GM18520 (cell line): ENCODE results near the gene TRIM63.

Experiments
- ATAC-seq: cut with Tn5 transposase; IDR thresholded peaks from one replicate; pipeline ENCODE4 v1.9.1; 2021; ENCODE audit not compliant: unreplicated experiment

Gene TRIM63

GRCh38 chr1:26035203-26035958 lies 32.0 kb downstream of the TRIM63 start:
- no peak for ATAC-seq

GRCh38 chr1:26034504-26035202 lies 32.8 kb downstream of the TRIM63 start:
- ATAC-seq, result no peak

GRCh38 chr1:26032656-26033357 lies 34.6 kb downstream of the TRIM63 start:
- no peak for ATAC-seq

- no peak for ATAC-seq
These were observed 35.7 kb downstream of the TRIM63 start for GRCh38 chr1:26031611-26032220.

GRCh38 chr1:26031196-26031595 lies 36.2 kb downstream of the TRIM63 start:
- no peak for ATAC-seq

GRCh38 chr1:26029864-26030481 lies 37.5 kb downstream of the TRIM63 start:
- no peak for ATAC-seq

GRCh38 chr1:26029054-26029863 lies 38.2 kb downstream of the TRIM63 start:
- ATAC-seq, result no peak

- ATAC-seq, result no peak
These were observed 38.9 kb downstream of the TRIM63 start for GRCh38 chr1:26028490-26028980.

- ATAC-seq, result no peak
These were observed 39.5 kb downstream of the TRIM63 start for GRCh38 chr1:26027716-26028489.

GRCh38 chr1:26025517-26025916 lies 41.9 kb downstream of the TRIM63 start:
- ATAC-seq, result no peak

GRCh38 chr1:26025060-26025459 lies 42.4 kb downstream of the TRIM63 start:
- no peak for ATAC-seq

GRCh38 chr1:26023826-26024225 lies 43.6 kb downstream of the TRIM63 start:
- no peak for ATAC-seq

GRCh38 chr1:26023009-26023408 lies 44.4 kb downstream of the TRIM63 start:
- ATAC-seq, result no peak

- ATAC-seq, result no peak
These were observed 45.0 kb downstream of the TRIM63 start for GRCh38 chr1:26022404-26022779.

- no peak for ATAC-seq
These were observed 45.6 kb downstream of the TRIM63 start, which contains the start of gene EXTL1 for GRCh38 chr1:26021647-26022403. EXTL1 (plus strand) TSS chr1:26021775; CDS start chr1:26022647, 872 bp downstream.

- ATAC-seq, result no peak
These were observed 46.3 kb downstream of the TRIM63 start for GRCh38 chr1:26020941-26021646.

- no peak for ATAC-seq
These were observed 47.1 kb downstream of the TRIM63 start for GRCh38 chr1:26020330-26020768.
